ENCODE results near the gene DNAH17.

The DNAH17 gene, protein sequence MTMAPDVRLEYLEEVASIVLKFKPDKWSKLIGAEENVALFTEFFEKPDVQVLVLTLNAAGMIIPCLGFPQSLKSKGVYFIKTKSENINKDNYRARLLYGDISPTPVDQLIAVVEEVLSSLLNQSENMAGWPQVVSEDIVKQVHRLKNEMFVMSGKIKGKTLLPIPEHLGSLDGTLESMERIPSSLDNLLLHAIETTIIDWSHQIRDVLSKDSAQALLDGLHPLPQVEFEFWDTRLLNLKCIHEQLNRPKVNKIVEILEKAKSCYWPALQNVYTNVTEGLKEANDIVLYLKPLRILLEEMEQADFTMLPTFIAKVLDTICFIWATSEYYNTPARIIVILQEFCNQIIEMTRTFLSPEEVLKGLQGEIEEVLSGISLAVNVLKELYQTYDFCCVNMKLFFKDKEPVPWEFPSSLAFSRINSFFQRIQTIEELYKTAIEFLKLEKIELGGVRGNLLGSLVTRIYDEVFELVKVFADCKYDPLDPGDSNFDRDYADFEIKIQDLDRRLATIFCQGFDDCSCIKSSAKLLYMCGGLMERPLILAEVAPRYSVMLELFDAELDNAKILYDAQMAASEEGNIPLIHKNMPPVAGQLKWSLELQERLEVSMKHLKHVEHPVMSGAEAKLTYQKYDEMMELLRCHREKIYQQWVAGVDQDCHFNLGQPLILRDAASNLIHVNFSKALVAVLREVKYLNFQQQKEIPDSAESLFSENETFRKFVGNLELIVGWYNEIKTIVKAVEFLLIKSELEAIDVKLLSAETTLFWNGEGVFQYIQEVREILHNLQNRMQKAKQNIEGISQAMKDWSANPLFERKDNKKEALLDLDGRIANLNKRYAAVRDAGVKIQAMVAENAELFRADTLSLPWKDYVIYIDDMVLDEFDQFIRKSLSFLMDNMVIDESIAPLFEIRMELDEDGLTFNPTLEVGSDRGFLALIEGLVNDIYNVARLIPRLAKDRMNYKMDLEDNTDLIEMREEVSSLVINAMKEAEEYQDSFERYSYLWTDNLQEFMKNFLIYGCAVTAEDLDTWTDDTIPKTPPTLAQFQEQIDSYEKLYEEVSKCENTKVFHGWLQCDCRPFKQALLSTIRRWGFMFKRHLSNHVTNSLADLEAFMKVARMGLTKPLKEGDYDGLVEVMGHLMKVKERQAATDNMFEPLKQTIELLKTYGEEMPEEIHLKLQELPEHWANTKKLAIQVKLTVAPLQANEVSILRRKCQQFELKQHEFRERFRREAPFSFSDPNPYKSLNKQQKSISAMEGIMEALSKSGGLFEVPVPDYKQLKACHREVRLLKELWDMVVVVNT (N-terminal part only)

DNA sequence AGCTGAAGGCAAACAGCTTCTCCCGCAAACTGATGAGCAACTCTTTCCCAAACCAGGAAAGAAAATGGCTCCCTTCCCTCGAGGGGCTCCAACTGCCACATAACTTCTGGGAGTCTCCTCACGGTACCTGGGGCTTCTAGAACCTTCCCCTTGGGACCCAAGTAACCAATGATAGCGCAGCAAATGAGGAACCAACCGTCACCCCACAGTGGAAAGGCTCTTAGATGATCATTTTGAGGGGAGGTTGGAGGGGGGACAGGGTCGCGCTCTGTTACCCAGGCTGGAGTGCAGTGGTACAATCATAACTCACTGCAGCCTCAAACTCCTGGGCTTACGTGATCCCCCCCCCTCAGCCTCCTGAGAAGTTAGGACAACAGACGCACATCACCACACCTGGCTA is at the start of gene DNAH17:
TSS of gene DNAH17 (minus strand) at position 101 of the 400 bp plus-strand sequence. CDS start 2,339 bp downstream, outside the sequence.
- no peak for DNase-seq

DNA sequence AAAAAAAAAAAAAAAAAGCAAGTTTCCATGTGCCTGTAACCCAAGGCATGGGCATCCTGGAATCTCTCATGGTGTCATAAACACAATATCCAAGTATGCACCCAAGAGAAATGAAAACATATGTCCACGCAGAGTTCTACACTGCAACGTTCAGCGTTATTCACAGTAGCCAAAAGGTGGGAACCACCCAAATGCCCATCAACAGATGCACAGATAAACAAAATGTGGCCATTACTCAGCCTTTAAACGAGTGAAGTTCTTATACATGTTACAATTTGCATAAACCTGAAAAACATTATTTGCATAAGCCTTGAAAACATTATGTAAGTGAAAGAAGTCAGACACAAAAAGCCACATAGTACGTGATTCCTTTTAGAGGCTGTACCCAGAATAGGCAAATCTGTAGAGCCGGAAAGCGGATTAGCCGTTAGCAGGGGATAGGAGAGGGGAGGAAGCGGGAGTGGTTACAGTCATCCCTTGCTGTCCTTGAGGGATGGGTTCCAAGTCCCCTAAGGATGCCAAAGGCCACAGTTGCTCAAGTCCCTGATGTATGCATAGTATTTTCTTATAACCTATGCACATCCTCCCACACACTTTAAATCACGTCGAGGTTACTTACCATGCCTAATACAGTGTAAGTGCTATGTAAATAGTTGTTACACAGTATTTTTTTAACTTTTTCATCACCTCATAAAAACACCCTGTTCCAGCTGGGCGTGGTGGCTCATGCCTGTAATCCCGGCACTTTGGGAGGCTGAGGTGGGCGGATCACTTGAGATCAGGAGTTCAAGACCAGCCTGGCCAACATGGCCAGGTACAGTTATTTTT is 47.3 kb upstream of the DNAH17 start:
- DNase-seq: no peak

DNA sequence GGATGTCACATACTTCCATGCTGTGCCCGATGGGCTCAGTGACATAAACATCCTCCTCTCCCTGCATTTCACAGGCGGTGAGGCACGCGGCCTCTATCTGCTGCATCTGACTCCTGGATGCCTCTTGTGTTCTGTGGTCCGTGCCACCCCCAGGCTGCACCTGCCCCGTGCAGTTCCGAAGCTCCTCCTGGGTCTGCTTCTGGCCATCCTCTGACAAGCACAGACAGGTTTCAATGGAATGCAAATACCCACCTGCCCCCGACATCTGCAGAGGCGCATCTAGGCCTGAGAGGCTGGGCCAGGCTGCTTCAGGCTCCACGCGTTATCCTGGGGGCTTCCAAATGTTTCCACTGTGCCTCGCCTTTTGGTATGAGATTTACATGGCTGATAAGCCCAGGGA is 46.3 kb upstream of the DNAH17 start:
- DNase-seq: no peak

DNA sequence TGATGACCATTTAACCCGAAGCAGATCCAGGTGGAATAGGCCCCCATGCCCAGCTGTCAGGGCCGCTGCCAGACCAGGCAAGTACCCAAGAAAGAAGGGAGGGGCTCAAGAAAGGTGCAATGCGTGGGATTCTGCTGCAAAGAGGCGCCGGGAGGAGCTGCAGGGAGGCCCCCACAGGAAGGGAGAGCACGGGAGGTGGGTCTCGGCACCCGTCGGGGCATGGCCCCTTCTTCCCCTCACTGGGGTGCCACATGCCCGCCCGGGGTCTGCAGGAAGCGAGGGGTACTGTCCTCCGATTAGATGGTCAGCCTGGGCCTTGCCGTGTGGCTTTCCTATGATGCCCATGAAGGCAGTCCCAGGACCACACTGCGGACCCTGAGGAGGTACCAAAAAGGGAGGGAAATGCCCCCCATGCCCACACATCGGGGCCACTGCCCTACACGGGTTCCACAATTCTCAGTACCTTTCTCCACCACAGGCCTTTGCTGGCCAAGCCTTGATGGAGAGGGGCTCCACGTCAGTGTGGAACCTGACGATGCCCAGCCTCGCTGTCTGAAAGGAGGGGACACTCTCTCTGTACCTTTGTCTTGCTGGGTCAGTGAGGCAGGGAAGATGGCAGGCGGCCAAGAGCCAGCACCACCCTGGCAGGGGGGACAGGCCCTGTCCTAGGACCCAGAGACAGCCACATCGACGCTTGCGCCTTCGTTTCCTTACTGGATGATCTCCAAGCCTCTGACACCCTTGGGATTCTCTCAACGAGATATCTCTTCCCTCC is 45.5 kb upstream of the DNAH17 start:
- DNase-seq: no peak

DNA sequence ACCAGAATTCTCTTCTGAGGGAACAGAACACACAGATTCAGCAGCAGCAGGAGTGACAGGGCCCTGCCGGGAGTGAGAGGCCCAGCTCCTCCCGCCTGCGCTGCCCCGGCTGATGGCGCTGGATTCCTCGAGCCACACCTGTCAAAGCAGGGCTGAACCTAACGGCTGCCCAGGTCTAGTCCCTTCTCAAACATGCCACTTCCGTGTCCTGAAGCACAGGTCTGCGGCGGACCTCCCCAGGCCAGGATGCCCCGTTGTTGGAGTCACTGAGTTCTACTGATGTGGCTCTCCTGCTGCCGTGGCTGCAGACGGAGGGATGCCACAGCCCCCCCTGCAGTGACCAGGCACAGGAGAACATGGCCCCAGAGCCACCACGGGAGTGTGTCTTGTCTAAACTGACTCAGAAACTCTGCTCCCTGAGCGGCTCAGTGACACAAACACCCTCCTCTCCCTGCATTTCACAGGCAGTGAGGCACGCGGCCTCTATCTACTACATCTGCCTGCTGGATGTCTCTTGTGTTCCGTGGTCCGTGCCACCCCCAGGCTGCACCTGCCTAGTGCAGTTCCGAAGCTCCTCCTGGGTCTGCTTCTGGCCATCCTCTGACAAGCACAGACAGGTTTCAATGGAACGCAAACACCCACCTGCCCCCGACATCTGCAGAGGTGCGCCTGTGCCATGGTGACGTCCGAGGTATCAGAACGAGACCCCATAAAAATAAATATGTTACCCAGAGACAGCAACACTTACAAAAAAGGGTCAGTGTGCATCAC is 44.7 kb upstream of the DNAH17 start:
- DNase-seq: no peak

DNA sequence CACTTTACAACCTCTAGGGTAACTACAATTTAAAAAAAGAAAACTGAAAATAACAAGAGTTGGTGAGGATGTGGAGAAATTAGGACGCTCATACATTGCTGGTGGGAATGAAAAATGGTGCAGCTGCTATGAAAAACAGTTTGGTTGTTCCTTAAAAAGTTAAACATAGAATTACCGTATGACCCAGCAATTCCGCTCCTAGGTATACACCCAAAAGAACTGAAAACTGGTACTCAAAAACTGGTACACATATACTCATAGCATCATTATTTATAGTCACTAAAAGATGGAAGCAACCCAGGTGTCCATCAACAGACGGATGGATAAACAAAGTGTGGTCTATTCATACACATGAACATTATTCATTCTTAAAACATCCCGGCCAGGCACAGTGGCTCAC is 42.9 kb upstream of the DNAH17 start:
- no peak for DNase-seq

DNA sequence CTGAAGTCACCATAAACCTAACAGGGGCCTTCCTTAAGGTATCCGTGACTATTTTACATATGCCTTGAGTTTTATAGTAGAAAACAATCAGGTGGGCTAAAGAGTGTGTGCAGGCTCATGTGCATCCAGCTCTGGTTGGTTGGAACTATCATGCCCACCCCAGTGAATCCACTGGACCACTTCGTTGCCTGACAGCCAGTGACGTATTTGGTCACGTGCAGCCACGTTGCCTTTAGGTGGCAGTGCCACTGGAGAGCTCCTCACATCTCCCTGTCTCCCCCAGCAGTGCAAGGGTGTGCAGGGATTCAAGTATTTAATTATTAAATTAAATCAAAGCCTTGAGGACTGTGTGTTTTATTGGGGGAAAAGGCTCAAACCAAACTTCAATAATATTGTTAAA is 42.1 kb upstream of the DNAH17 start:
- no peak for DNase-seq

DNA sequence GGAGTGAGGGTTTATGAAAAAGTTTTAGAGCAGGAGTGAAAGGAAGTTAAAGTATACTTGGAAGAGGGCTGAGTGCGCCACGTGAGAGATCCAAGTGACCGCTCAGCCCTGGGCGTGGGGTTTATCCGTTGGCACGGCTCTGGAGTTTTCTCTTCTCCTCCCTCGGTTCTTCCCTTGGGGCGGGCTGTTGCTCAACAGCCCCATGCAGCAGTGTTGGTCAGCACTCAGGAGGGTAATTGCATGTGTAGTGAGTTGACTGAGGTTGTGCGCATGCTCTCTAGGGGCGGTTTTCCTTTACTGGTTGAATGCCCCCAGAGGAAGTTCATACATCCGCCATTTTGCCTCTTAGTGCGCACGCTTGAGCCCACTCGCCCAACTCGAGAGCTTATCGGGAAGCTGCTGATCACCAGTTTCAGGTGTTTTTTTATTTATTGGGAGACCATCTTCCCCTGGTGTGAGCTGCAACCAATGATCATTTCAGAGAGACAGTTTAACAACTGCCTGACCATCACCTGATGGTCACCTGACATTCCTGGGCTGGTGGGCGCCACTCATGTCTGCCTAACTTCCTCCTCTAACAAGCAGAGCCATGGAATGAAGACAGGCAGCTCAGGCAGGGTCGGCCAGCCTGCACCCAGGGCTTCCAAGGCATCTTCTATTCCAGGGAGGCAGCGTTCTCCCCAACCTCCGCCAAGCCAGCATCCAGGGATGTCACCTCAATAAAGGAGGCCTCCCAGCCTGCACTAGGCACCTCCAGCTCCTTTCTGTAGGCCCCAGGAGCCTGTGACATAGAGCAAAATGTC is 41.3 kb upstream of the DNAH17 start:
- no peak for DNase-seq

DNA sequence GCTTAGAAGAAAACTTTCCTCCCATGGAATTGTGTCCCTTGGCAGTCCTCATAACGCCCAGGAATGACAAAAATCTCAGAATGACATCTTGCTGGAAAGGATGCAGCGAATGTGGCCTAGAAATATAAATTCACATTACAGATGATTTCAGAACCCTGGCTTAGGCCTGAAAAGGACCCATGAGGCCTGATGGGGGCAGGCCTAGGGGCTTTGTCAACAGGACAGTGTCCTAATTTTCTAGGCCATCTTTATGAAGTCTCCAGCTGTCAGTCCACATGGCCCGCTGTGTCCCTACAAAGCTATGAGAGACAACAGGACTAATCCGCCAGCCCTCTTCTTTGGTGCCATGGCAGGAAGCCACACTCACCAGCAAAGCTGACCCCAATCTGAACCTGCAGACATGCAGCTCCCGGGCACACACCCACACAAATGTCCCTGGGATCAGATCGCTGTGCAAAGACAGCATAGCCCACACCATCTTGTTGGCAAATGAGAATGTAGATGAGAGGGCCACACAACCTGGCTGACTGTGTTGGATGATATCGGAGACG is 40.4 kb upstream of the DNAH17 start:
- no peak for DNase-seq

DNA sequence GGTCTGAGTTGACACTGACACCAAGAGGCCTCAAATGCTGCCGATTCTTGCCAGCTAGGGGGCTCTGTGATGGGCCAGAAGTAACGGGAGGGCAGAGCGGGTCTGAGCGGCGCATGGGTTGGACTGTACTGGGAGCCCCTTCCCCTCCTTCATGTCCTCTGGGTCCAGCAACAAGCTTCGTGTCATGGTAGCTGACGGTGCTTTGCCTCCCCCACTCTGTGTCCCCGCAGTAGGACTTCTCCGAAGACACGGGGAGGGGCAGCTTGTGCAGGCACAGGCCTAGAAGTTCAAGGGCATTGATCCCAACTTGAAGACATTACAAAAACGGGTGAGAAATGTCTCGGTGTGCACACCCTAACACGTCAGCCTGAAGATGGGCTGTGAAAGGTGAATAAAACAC is 39.8 kb upstream of the DNAH17 start:
- no peak for DNase-seq

DNA sequence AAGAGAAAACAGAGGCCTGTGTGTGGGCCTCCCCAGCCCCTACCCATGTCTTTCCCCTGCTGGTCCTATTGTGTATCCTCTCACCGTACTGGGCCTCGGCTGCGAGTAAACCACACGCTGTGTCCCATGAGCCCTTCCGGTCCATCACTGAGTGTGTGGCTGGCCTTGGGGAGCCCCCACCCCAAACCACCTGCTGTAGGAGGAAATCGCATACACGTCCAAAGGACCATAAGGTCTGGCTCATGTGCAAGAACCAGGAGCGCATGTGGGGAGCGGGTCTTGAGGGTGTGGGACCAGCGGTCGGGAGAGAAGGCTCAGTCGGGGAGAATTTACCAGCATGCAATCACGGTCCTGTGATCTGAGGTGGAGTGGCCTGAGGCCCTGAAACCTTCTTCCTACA is 38.4 kb upstream of the DNAH17 start:
- no peak for DNase-seq

DNA sequence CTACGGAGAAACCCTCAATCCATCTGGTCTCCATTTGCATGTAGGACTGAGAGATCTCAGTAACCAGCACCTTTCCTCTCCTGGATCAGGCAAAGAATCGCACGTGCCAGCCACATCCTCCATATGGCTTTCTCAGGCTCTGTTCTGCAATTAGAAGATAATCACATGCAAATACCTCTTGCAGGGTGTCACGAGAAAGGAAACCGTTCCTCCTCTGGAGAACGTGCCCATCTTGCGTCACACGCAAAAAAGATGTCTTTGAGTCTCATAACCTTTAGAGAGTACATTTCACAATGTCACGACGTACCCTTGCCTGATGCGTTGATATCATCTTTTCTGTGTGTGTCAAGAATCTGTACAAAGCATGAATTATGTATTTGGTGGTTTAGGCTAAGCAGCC is 36.2 kb upstream of the DNAH17 start:
- DNase-seq: peak in 1 of 2 donors; percentile 57

DNA sequence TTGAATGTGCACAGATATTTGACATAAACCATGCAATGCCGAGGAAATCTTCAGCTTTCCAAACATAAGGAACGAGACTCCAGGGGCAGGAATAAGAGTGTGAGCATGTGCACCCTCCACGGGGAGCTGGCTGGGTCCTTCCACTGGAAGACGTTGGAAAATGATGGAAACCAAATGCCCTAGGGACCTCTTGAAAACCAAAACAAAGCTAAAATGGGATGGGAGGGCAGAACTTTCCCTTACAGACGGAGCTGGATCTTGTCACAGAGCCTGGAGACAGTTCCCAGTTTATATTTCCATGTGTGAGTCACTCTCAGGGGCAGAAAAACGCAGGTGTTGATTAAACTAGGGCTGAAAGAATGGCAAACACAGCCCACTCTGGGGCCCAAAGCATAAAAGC is 34.4 kb upstream of the DNAH17 start:
- no peak for DNase-seq

DNA sequence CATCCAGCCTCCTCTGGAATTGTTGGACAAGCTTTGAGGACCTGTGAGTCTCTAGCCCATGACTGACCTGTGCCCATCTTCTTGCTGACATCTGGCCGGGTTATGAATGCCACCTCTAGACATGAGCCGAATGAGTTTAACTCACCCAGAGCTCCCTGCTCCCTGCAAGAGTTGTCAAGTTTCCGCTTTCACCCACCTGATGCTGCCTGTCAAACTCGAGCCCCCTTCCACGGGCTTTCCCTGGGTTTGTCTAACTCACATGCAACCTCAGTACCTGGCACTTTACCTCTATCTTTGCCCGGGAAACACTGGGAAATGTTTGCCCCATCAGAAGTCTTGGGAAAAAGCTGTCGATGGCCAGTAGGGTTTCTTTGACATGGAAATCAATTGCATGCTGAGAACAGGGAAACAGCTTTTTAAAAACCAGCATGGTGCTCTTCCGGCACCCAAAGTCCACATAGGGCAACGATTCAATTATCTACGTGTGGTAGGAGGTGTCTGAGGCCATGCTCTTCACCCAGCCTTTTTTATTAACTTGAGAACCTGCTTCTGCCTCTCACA is 33.8 kb upstream of the DNAH17 start:
- no peak for DNase-seq

DNA sequence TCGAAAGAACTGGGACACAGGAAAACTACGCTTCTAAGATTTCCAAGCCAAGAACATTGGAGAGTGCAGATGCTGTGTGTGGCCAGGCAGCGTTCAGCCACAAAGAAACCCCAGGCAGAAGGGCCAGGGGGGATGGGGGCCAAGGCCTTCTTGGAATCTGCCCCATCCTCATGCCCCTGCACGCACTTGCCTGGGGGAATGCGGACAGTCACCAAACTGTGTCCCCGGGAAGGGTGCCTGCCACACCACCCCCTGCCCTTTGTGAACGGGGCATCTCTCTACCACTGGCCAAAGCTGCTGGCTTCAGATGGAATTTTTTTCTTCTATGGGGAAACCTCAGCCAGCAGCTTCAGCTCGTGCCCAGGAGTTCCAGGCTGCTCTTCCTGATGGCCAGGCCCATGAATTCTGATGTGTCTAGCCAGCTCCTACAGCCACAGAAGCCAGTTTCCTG is 32.0 kb upstream of the DNAH17 start:
- no peak for DNase-seq

DNA sequence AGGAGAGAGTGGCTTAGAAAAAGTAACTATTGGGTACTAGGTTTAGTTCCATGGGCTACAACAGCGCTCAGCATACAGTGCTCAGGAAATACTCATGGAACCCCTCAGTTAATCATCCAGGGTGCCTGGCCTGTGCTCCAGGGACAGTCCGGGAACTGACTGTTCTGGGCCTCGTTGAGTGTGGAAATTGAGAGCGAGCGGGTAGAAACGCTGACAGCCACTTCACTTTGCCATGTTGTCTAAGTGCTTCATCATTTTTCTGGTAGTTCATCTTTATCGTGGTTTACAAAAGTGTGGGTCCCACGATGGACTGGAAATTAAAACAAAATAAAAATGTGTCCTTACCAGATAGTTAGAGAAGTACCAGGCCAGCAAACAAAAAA is 31.6 kb upstream of the DNAH17 start:
- DNase-seq: no peak

DNA sequence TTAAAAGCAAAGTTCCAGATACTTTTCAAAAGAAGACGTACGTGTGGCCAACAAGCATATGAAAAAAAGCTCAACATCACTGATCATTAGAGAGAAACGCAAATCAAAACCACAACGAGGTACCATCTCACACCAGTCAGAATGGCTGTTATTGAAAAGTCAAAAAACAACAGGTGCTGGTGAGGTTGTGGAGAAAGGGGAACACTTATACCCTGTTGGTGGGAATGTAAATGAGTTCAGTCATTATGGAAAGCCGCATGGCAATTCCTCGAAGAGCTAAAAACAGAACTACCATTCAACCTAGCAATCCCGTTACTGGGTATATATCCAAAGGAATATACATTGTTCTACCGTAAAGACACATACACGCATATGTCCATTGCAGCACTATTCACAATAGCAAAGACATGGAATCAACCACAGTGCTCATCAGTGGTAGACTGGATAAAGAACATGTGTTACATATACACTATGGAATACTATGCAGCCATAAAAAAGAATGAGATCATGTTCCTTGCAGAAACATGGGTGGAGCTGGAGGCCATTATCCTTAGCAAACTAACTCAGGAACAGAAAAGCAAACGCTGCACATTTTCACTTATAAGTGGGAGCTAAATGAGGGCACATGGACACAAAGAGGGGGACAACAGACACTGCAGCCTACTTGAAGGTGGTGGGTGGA is 31.1 kb upstream of the DNAH17 start:
- DNase-seq: no peak

DNA sequence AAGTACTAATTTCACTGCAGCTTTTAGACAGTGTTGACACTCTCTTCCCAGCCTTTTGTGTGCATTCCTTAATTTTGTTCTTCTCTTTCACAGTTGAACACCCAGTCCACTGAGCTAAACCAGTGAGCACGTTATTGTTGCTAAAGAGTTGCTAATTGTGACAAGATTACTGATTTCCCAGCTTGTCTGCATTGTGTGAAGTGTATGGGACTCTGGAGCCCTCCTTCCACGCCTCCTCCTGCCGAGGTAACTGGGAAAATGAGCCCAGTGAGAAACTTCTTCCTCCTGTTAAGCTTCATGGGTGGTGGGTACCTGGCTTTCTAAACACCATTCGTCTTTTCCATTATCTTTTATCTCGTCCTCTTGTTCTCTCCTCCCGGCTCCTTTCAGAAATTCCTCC is 29.8 kb upstream of the DNAH17 start:
- no peak for DNase-seq
